ENCODE data around the gene PREX1.

GRCh38 chr20:48668451-48668946 lies 159.3 kb downstream of the PREX1 start:
- TF ChIP-seq CTCF (IDR thresholded peaks at IDR 0.05): no peak
- TF ChIP-seq TCF7L2 (IDR thresholded peaks at IDR 0.05; ENCODE audit: low read depth, low read length): no peak
- TF ChIP-seq REST (IDR thresholded peaks at IDR 0.05; ENCODE audit: insufficient read depth in 1 of 2, low read depth in 2 of 2, low read length in 1 of 2): no peak
- TF ChIP-seq POLR2AphosphoS5 (IDR thresholded peaks at IDR 0.05; ENCODE audit: low read depth, low read length): no peak
- TF ChIP-seq SIN3A (IDR thresholded peaks at IDR 0.05; ENCODE audit: borderline replicate concordance, insufficient read depth, low read depth, low read length): no peak

Data from Panc1 (cell line).